Adipocyte (in vitro differentiated cells): ENCODE data around the gene MAN2B1.
"Not testable (repeated sequence)": the region's sequence is repeated elsewhere in the genome, so short reads cannot be mapped to it uniquely, and the experiment has no call there.

Experiments
- DNase-seq: peaks from one replicate; pipeline ENCODE4 v3.0.0-alpha.2; 2015; ENCODE audit warnings: low read depth
- H3K27me3 ChIP-seq: replicated peaks from 2 replicates; pipeline ENCODE4 v1.7.0; 2013; ENCODE audit warnings: mild to moderate bottlenecking, low read length, moderate library complexity; ENCODE audit not compliant: control insufficient read depth, insufficient read depth
- H3K36me3 ChIP-seq: 2 replicates; pipeline ENCODE4 v1.7.0; 2013; ENCODE audit warnings: low read length, mild to moderate bottlenecking, moderate library complexity; ENCODE audit not compliant: control insufficient read depth, insufficient read depth, severe bottlenecking
- H3K4me1 ChIP-seq: 2 replicates; pipeline ENCODE4 v1.7.0; 2013; ENCODE audit warnings: mild to moderate bottlenecking, low read length, moderate library complexity; ENCODE audit not compliant: control insufficient read depth, insufficient read depth
- H3K4me3 ChIP-seq: 2 replicates; pipeline ENCODE4 v1.7.0; 2013; ENCODE audit warnings: mild to moderate bottlenecking, low read length, moderate library complexity
- H3K9ac ChIP-seq: 2 replicates; pipeline ENCODE4 v1.7.0; 2013; ENCODE audit warnings: mild to moderate bottlenecking, low read length, moderate library complexity
- H3K9me3 ChIP-seq: 2 replicates; pipeline ENCODE4 v1.7.0; 2013; ENCODE audit warnings: mild to moderate bottlenecking, low read length, moderate library complexity; ENCODE audit not compliant: control insufficient read depth

Gene MAN2B1

DNA sequence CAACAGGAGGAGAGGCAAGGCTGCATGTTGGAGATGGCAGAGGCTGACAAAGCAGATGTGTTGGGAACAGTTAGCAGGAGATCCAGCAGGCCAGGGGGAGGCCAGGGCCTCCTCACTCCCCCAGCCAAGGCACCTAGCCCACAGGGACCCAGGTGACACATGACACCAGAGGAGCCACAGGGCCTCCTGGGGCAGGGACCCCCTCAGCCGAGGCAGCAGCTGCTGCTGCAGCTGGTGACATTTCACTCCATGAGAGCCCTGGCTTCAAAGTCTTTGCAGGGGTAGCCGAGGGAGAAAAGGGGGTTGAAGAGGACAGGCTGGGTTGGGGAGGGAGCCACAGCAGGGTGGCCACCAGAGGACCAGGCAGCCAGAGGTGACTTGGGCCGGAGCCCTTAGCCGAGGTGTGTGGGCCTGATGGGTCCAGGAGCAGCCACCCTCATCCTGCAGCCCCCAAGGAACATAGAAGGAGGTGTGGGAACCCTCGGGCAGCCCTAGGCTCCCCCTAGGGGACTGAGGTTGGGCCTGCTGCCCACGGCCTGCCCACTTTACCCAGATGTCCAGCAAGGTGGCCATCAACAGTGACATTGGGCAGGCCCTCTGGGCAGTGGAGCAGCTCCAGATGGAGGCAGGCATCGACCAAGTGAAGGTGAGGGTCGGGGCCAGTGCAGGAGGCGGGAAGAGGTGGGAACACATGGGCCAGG, 21.1 kb upstream of the MAN2B1 start, which contains the start of gene GNG14:
Gene GNG14 (plus strand): TSS at position 503 of the 701 bp plus-strand sequence. CDS start 51 bp downstream, at position 554.
- Histone ChIP-seq H3K27me3 (no peaks in the 10 kb centered on the region), H3K4me3 (no peak within 1 kb of the TSS), H3K4me1 (no peaks in the 10 kb centered on the region), H3K36me3 (peaks cover 5% of the 10 kb centered on the region), H3K9me3 (no peaks in the 10 kb centered on the region), H3K9ac (no peak within 1 kb of the TSS)
- DNase-seq: no peak

DNA sequence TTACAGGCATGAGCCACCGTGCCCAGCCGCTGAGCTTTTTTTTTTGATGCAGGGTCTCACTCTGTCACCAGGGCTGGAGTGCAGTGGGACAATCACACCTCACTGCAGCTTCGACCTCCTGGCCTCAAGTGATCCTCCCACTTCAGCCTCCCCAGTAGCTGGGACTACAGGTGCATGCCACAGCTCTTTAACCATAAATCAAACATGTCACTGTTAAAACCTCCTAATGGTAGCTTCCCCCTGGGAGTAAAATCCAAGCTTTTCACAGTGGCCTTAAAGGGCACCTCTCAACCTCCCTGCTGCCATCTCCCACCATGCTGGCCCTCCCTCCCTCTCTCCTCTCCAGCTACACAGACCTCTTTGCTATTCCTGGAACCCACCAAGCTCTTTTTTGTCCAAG, 19.3 kb upstream of the MAN2B1 start:
- DNase-seq: no peak
- H3K9me3 ChIP-seq: no peaks in the 10 kb centered on the region
- no peak overlapping the region for H3K9ac ChIP-seq
- H3K27me3 ChIP-seq: no peaks in the 10 kb centered on the region
- peaks cover 5% of the 10 kb centered on the region for H3K36me3 ChIP-seq
- H3K4me1 ChIP-seq: no peaks in the 10 kb centered on the region
- no peak overlapping the region for H3K4me3 ChIP-seq

DNA sequence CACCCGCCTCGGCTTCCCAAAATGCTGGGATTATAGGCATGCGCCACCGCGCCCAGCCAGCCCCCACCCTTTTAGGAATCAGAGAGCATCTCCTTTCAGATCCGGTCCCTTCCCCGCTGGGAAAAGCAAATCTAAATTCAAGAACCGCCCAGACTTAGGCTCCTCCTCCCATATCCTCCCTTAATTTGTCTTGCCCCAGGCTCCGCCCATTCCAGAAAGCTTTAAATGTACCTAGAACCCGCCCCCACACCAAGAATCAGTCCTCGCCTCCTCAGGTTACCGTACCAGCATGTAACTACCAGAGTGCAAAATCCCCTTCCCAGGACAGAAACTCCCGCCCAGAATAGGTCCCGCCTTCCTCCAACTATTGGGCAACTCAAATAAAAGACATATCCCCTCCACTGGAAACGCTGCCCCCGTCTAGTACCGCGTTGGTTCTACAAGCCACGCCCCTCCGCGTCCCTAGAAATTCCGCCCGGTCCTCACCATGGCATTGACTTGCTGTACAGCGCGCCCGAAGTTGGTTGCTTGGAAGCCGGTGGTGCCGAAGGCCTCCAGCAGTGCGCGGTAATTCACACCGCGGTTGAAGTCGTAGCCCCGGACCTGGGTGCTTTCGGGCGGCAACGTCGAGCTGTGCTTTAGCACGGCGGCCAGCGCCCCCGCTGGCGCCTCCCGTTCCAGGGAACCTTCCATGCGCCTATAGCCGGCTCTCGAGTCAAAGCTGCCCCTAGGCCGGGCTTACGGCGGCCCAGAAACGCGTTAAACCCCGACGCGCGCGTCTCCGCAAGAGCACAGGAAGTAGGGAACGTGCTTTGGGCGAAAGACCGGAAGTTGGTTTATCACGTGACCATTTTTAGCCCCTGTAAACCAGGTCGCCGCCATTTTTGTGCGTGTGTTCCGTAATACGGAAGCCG, 14.8 kb upstream of the MAN2B1 start, which contains the start of gene DHPS:
Gene DHPS (minus strand): TSS at position 807 of the 914 bp plus-strand sequence. CDS start 114 bp downstream, at position 693.
- Histone ChIP-seq H3K4me3 (peak within 1 kb of the TSS; percentile 94), H3K36me3 (peaks cover 26% of the 10 kb centered on the region), H3K4me1 (no peaks in the 10 kb centered on the region), H3K9me3 (no peaks in the 10 kb centered on the region), H3K9ac (peak within 1 kb of the TSS; percentile 96), H3K27me3 (no peaks in the 10 kb centered on the region)
- peak; percentile 99 for DNase-seq

DNA sequence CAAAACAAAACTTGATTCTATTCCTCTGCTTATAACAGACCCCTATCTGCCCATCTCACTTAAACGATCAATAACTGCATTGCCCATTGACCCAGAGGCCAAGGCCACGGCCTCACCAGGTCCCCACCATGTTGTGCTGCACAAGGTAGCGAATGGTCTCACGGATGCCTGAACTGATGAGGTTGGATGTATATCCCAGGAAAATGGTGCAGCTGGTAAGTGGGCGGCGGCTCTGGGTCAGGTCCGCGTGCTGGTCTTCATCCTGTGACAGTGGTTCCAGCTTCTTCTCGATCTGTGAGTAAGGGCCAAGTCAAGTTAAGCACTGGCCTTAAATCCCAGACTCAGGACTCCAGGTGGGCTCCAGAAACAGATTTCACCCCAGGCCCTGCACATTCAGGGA, 13.5 kb upstream of the MAN2B1 start:
- H3K4me3 ChIP-seq: no peak overlapping the region

DNA sequence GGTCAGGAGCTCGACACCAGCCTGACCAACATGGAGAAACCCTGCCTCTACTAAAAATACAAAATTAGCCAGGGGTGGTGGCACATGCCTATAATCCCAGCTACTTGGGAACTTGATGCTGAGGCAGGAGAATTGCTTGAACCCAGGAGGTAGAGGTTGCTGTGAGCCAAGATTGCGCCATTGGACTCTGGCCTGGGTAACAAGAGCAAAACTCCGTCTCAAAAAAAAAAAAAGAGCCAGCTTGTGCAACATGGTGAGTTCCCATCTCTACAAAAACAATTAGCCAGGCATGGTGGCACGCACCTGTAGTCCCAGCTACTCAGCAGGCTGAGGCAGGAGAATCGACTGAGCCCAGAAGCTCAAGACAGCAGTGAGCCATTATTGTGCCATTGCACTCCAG, 11.5 kb upstream of the MAN2B1 start:
- H3K36me3 ChIP-seq: peaks cover 51% of the 10 kb centered on the region
- not testable (repeated sequence) for H3K9ac ChIP-seq, H3K4me3 ChIP-seq, H3K27me3 ChIP-seq, DNase-seq, H3K4me1 ChIP-seq, H3K9me3 ChIP-seq

More for the DNA sequence above, 13.5 kb upstream of the MAN2B1 start:
- H3K4me1 ChIP-seq: no peaks in the 10 kb centered on the region
- H3K36me3 ChIP-seq: peaks cover 38% of the 10 kb centered on the region
- DNase-seq: no peak
- H3K9me3 ChIP-seq: no peaks in the 10 kb centered on the region
- H3K9ac ChIP-seq: no peak overlapping the region
- H3K27me3 ChIP-seq: no peaks in the 10 kb centered on the region

DNA sequence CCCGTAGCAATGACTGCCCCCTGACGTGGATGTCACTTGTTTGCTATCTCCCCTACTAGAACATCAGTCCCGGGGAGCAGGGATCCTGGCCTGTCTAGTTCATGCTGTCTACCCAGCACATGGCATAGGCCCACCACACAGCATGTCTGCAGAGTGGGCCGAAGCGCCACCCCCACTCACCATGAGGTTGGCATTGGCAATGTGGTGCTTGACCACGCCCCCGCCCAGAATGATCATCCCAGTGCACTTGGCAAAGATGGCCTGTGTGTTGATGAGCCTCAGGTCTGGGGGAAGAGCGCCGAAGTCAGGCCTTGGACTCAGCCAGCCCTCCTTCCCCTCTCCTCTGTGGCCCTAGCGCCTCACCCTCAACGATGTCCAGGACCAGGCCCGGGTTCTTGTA, 10.4 kb upstream of the MAN2B1 start:
- no peak for DNase-seq
- H3K36me3 ChIP-seq: peaks cover 51% of the 10 kb centered on the region
- H3K4me3 ChIP-seq: no peak overlapping the region
- no peaks in the 10 kb centered on the region for H3K4me1 ChIP-seq
- no peaks in the 10 kb centered on the region for H3K9me3 ChIP-seq
- no peak overlapping the region for H3K9ac ChIP-seq
- H3K27me3 ChIP-seq: no peaks in the 10 kb centered on the region

DNA sequence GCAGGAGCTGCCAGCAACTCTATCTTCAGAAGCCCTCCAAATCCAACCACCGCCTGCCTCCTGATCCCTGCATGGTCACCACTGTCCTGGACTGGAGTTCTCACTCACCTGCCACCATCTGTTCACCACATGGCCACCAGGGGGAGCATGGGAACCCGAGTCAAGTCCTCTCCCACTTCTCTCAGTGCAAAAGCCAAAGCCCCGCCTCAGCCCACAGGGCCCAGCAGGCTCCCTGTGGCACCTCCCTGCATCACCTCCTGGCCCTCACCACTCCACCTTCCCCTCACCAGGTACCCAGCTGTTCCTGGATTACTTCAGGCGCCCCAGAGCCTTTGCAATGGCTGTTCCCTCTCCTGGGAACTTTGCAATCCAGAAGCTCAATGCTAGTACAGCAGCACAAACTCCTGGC, 9.8 kb upstream of the MAN2B1 start:
- no peaks in the 10 kb centered on the region for H3K9me3 ChIP-seq
- H3K4me3 ChIP-seq: no peak overlapping the region
- no peaks in the 10 kb centered on the region for H3K27me3 ChIP-seq
- peaks cover 51% of the 10 kb centered on the region for H3K36me3 ChIP-seq
- no peak overlapping the region for H3K9ac ChIP-seq
- H3K4me1 ChIP-seq: no peaks in the 10 kb centered on the region
- DNase-seq: peak; percentile 89

DNA sequence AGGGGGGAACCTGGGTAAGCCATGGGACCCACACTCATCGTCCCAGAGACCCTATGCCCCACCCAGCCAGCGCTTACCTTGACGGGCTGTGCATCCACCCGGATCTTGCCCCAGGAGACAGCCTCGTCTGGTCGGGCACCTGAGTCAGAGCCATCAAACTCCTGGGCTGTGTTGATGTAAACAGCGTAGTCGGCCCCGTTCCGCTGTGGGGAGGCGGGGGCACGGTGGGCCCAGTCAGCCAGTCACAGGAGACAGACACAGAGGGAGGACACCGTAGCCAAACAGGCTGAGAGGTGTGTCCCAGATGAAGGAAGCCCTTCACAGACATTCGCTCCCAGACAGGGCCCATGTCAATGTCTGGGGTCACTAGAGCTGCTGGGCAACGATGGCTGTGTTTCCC, 9.4 kb upstream of the MAN2B1 start:
- no peak overlapping the region for H3K4me3 ChIP-seq
- no peak overlapping the region for H3K9ac ChIP-seq
- H3K9me3 ChIP-seq: no peaks in the 10 kb centered on the region
- peaks cover 51% of the 10 kb centered on the region for H3K36me3 ChIP-seq
- no peaks in the 10 kb centered on the region for H3K4me1 ChIP-seq
- DNase-seq: no peak
- no peaks in the 10 kb centered on the region for H3K27me3 ChIP-seq

DNA sequence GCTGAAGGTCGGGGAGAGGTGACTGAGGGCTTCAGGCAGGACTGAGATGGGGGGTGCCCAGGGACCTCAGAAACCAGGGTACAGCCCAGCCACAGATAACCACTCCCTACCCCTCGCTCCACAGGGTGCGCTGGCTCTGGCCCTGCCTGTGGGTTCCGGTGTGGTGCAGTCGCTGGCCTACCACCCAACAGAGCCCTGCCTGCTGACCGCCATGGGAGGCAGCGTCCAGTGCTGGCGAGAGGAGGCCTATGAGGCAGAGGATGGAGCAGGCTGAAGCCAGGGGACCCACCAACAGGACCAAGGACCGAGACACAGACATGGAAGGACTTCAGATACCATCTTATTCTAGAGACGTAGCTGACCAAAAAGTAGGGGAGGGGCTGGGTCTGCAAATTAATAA, 8.9 kb upstream of the MAN2B1 start:
- DNase-seq: no peak
- Histone ChIP-seq H3K9me3 (no peaks in the 10 kb centered on the region), H3K27me3 (no peaks in the 10 kb centered on the region), H3K9ac (no peak overlapping the region), H3K36me3 (peaks cover 51% of the 10 kb centered on the region), H3K4me1 (peaks cover 4% of the 10 kb centered on the region), H3K4me3 (no peak overlapping the region)

DNA sequence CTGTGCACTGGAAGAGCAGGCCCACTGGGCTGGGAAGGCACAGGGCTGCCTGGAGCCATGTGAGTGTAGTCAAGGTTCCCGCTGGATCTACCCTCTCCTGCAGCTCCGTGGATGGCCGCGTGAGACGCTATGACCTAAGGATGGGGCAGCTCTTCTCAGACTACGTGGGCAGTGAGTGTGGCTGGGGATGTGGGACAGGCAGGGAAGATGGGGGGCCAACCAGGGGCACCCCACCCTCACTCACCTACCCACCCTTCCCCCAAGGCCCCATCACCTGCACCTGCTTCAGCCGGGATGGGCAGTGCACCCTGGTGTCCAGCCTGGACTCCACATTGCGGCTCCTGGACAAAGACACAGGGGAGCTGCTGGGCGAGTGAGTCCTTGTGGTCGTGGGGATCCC, 6.2 kb upstream of the MAN2B1 start:
- DNase-seq: no peak
- H3K36me3 ChIP-seq: peaks cover 36% of the 10 kb centered on the region
- H3K4me1 ChIP-seq: peaks cover 20% of the 10 kb centered on the region
- H3K9me3 ChIP-seq: no peaks in the 10 kb centered on the region
- H3K4me3 ChIP-seq: no peak overlapping the region
- H3K9ac ChIP-seq: no peak overlapping the region
- H3K27me3 ChIP-seq: no peaks in the 10 kb centered on the region

DNA sequence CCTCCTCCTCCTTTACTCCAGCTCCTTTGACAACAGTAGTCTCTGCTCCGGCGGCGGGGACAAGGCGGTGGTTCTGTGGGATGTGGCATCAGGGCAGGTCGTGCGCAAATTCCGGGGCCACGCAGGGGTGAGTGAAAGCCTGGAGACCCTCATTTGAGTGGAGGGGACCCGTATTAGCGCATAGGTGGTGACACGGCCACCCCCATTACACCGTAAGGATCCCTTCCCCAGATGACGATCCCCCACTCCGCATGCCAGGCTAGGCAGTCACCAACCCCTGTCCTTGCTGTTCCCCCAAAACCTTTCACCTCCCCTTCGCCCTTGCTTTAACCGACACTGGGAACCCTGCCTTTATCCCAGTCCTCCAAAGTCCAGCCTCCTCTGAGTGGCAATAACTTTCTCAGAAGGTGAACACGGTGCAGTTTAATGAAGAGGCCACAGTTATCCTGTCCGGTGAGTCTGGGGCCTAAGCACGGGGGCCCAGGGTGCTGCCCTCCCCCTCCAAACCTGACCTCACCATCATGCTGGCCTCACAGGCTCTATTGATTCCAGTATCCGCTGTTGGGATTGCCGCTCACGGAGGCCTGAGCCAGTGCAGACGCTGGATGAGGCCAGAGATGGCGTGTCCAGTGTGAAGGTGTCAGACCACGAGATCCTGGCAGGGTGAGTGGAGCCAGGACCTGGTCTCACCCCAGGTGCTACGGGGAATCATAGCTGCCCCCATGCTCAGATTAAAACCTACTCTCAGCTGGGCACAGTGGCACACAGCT, 3.8 kb upstream of the MAN2B1 start:
- Histone ChIP-seq H3K9ac (peak overlapping the region; percentile 95), H3K4me3 (peak overlapping the region; percentile 96), H3K4me1 (peaks cover 36% of the 10 kb centered on the region), H3K36me3 (peaks cover 16% of the 10 kb centered on the region), H3K27me3 (no peaks in the 10 kb centered on the region), H3K9me3 (no peaks in the 10 kb centered on the region)
- no peak for DNase-seq
